OCI-LY3 (cell line): Measurements from ENCODE around the gene CLDN3.

Experiments used
- CTCF ChIP-seq: fragments of 200-600, 300-600 bp; sonication (generic); IDR thresholded peaks from 2 replicates; pipeline ENCODE4 v1.5.1; 2014; ENCODE audit warnings: antibody characterized with exemption, low read length, low read depth
- EZH2phosphoT487 ChIP-seq: fragments of 200-600 bp; shearing (Covaris generic); IDR thresholded peaks from 2 replicates; pipeline ENCODE4 v1.6.1; 2018; ENCODE audit warnings: antibody characterized with exemption, mixed run types, low read depth

DNA sequence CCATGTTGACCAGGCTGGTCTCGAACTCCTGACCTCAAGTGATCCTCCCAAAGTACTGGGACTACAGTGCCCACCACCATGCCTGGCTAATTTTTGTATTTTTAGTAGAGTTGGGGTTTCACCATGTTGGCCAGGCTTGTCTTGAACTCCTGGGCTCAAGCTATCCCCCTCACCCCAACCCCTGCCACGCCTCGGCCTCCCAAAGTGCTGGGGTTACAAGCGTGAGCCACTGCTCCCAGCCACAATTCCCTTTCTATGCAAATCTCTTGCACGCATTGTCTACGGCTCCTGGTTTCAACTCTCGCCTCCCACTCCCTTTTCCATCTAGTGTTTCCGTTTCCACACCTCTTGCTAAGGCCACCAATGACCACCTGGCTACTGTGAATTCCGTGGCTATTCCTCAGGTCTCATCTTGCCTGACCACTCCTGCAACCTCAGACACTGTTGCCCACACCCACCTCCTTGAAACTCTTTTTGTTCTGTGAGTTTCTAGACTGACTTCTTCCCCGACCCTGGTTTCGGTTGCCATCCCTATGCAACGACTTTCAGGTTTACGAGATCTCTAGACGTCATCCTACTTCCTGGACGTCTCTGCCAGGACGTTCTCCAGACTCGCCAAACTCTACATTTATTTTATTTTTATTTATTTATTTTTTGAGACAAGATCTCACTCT is 3.4 kb downstream of the CLDN3 start:
- TF ChIP-seq CTCF (no peak), EZH2phosphoT487 (no peak)
